Measurements from ENCODE around the gene JMJD4.

Gene JMJD4

DNA sequence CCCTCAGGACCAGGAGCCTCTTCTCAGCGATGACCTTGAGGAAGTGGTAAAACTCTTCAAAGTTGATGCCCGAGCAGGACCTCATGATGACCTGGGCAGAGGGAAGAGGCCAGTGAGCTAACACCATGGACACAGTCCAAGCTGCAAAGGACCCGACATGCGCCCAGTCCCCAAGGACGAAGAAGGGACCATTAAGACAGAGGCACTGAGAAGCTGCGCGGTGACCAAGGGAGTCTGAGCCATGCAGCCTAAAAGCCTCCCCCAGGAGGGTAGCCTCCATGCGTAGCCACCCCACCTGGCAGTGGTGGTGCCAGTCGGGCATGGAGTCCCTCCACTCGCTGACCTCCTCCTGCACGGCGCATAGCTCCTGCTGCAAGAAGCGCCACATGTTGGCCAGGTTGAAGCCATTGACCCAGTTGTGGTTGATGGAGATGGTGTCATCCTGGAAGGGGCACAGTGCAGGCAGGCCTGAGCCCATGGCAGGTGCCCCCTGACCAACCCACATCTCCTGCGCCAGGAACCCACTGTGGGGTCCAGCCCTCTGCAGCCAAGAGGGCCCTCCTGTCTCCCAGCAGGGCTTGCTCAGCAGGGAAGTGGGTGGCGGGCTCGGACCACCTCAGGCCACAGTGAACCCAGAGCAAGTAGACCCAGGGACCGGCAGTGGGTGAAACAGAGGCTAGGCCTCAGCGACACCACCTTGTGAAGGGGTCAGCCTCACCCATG lies 2.4 kb downstream of the JMJD4 start:
- no peak for DNase-seq (ENCODE audit: low read depth)
- TF ChIP-seq, protein P1, sequence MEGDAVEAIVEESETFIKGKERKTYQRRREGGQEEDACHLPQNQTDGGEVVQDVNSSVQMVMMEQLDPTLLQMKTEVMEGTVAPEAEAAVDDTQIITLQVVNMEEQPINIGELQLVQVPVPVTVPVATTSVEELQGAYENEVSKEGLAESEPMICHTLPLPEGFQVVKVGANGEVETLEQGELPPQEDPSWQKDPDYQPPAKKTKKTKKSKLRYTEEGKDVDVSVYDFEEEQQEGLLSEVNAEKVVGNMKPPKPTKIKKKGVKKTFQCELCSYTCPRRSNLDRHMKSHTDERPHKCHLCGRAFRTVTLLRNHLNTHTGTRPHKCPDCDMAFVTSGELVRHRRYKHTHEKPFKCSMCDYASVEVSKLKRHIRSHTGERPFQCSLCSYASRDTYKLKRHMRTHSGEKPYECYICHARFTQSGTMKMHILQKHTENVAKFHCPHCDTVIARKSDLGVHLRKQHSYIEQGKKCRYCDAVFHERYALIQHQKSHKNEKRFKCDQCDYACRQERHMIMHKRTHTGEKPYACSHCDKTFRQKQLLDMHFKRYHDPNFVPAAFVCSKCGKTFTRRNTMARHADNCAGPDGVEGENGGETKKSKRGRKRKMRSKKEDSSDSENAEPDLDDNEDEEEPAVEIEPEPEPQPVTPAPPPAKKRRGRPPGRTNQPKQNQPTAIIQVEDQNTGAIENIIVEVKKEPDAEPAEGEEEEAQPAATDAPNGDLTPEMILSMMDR (conservative IDR thresholded peaks at IDR 0.05; ENCODE audit: low read depth, low read length), result no peak
- no peak overlapping the region for H3K4me3 ChIP-seq (ENCODE audit: low read depth, low read length)

DNA sequence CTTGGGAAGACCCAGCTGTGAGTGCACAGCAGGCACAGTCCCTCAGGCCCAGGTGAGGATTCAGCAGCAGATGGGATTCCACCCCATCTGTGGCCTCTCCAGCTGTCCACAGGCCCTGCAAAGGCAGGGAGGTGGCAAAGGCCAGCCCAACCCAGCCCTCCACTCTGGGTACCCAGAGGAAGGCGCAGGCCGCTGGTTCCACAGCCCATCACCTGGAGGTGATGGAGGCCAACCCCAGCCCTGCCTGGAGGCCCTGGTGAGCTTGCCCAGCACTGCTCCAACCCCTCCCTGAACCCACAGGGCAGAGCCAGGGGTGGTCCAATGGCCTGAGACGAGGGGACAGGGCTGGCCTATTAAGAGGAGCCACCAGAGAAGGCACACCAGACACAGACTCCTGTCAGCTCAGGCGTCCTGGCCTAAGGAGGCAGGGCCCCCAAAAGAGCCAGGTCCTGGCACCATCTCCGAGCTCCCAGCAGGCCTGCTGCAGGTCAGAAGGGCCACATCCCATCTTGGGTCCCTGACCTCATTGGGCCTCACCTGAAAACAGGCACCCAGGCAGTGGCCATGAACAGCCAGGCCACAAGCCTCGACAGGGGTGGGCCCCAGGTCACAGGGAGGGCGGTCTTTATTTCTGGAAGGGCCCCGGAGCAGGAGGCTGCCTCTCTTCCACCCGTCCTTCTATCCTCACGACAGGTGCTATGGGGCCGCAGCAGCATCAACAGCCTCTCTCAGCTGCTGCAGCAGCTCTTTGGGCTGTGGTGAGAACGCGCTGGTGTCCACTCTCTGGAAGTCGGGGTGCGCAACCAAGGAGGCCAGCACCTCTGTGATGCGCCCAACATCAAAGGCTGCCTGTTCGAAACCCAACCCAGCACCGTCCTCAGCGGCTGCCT lies 3.2 kb downstream of the JMJD4 start:
- TF ChIP-seq, protein P1 (conservative IDR thresholded peaks at IDR 0.05; ENCODE audit: low read depth, low read length), result no peak
- DNase-seq (ENCODE audit: low read depth), result no peak
- H3K4me3 ChIP-seq (ENCODE audit: low read depth, low read length), result no peak overlapping the region

DNA sequence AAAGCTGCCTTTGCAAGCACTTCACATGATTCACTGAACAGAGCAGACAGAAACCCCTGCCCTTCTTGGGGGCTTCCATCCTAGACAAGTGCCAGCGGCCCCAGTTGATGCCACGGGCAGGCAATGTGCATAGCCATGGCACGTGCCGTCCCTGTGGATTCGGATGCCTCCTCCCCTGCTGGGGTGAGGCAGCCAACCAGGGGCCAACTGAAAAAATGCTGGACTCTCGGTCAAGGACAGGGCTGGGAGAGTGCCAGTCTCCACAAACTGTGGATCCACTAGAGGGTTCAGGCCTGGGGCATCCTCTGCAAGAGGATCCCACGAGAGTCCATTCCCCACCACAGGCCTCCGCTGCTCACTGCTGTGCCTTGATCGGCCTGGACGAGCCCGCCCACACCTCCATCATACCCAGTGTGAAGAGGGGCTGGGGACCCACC lies 3.8 kb downstream of the JMJD4 start:
- no peak for DNase-seq (ENCODE audit: low read depth)
- no peak overlapping the region for H3K4me3 ChIP-seq (ENCODE audit: low read depth, low read length)
- TF ChIP-seq, protein P1 (conservative IDR thresholded peaks at IDR 0.05; ENCODE audit: low read depth, low read length), result no peak

DNA sequence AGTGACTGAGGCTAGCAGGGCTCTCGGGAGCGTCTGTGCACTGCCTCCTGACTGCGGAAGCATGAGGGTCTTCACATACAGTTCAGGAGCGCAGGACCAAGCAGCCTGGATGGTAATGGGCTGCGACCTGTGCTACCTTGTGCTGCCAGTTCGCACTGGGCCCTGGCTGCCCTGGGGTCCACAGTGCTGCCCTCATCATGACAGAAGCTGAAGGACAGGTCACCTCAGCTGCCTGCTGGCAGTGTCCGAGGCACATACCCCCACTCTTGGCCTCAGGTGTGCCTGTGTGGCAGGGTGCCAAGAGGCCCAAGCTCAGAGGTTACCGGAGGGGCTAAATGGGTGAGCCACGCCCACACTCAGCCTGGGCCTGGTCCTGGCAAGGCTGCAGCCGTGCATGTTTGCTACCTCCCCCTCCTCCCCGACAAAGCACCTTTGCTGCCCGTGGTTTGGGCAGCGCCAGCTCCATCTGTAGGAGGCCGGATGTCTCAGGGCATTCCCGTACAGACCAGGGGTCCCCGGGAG lies 4.4 kb downstream of the JMJD4 start:
- H3K4me3 ChIP-seq (ENCODE audit: low read depth, low read length), result no peak overlapping the region
- no peak for DNase-seq (ENCODE audit: low read depth)
- TF ChIP-seq, protein P1 (conservative IDR thresholded peaks at IDR 0.05; ENCODE audit: low read depth, low read length), result no peak

DNA sequence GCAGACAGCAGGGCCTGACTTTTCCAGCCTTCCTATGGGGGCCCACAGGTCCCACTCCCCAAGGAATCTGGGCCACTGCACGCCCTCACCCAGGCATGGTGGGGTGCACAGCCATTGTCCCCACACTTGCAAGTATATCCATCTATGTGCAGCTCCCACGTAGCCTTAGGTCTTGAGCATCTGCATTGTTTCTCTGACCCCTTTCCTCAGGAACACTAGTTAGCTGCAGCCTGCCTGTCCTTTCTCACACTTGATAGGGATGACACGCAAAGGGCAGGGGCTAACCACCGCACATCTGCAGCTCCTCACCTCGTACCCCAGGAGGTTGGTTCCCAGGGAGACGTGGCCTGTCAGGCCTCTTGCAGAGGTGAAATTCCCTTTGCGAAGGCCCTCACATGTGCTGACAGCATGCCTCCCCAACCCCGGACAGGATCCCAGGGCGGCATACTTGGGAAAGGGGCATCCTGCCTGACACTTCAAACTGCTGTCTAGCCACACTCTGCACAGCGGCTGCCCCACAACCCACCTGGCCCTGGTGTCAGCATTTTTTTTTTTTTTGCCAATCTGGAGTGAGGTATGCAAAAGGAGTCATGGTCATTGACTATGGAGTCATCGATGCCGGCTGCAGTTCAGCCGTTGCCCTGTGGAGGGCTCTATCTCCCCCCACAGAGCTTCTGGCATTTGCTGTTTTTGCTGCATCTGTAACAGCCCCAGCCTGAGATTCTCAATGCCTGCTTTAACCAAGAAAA lies 5.0 kb downstream of the JMJD4 start:
- peak; percentile 80 for DNase-seq (ENCODE audit: low read depth)
- no peak overlapping the region for H3K4me3 ChIP-seq (ENCODE audit: low read depth, low read length)
- TF ChIP-seq, protein P1 (conservative IDR thresholded peaks at IDR 0.05; ENCODE audit: low read depth, low read length), result peak; percentile 93

DNA sequence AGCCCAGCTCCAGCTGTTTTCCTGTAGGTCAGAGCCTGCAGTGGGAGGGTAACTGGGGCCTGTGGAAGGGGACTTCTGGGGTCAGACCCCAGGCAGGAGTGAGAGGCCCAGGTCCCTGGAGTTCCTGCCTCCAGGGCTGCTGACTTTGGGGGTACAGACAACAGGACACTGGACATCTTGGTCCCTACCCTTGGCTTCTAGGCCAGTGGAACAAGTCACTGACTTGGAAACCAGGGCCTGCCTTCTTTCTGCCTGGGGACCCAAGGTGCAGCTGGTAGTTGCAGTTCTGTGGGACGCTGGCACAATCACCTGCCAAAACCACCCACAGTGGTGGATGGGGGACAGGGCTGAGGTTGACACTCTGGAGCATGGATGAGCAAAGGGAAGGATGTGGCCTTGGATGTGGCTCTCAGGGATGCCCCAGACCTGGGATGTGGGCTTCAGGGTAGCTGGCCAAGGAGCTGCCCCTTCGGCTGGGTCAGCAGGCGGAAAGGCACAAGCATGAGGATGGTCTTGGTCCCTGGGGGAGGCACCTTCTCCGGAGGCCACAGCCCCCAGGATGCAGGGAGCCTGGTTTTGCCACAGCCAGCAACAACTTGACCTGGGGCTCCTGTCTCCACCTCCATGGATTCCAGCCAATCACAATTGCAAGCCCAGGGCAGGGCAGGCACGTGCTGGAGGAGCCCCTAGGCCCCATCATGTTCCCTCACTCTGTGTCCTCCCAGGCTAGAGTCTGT lies 5.8 kb downstream of the JMJD4 start:
- DNase-seq (ENCODE audit: low read depth), result no peak
- TF ChIP-seq, protein P1 (conservative IDR thresholded peaks at IDR 0.05; ENCODE audit: low read depth, low read length), result no peak
- no peak overlapping the region for H3K4me3 ChIP-seq (ENCODE audit: low read depth, low read length)
